Mammary epithelial cell (primary cell): ENCODE measurements around the gene BRMS1L.

Experiments used
- EZH2 ChIP-seq: IDR thresholded peaks from 2 replicates; pipeline ENCODE4 v1.6.1; 2012; ENCODE audit warnings: low read length, inconsistent platforms, borderline replicate concordance
- TF ChIP-seq, protein P1 (sequence below), 2 donors: IDR thresholded peaks in 1 of 2; conservative IDR thresholded peaks in 1 of 2; 2 replicates each; pipeline ENCODE4 v1.5.1; 2011 to 2012; ENCODE audit warnings: inconsistent platforms in 2 of 2, low read length in 2 of 2, mild to moderate bottlenecking in 2 of 2, control low read depth in 1 of 2, low read depth in 1 of 2; ENCODE audit not compliant: insufficient read depth in 1 of 2; ENCODE audit errors: extremely low read depth in 1 of 2

DNA sequence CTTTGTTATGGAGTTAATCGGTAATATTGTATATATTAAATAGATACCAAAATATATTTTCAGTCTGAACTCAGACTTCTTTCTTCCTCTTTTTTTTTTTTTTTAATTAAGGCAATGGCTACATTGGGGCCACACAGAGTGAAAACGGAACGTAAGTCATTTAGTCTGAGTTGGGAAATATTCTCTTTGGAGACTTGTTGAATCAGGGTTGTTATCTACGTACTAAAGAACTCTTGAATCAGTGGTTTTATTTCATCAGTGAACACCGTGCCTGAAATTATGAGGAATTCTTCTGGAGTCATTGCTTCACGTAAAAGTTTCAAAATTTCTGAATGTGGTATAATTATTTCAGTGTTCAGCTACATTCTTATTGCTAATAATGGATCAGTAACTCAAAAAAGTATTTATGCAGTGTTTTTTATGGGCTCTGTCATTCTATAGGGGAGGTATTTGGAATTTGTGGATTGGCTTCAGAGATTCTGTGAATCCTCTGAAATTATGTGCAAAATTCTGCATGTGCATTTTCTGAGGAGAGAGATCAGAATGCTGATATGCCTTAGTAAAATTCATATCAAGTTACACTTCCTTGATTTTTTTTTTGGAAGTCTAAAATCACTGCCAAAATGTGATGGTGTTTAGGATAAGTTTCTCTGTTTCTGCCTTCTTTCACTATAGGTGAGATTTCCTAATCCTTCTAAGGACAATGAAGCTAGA, 39.6 kb downstream of the BRMS1L start:
- TF ChIP-seq, protein P1, sequence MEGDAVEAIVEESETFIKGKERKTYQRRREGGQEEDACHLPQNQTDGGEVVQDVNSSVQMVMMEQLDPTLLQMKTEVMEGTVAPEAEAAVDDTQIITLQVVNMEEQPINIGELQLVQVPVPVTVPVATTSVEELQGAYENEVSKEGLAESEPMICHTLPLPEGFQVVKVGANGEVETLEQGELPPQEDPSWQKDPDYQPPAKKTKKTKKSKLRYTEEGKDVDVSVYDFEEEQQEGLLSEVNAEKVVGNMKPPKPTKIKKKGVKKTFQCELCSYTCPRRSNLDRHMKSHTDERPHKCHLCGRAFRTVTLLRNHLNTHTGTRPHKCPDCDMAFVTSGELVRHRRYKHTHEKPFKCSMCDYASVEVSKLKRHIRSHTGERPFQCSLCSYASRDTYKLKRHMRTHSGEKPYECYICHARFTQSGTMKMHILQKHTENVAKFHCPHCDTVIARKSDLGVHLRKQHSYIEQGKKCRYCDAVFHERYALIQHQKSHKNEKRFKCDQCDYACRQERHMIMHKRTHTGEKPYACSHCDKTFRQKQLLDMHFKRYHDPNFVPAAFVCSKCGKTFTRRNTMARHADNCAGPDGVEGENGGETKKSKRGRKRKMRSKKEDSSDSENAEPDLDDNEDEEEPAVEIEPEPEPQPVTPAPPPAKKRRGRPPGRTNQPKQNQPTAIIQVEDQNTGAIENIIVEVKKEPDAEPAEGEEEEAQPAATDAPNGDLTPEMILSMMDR (conservative IDR thresholded peaks at IDR 0.05 in 1 of 2, IDR thresholded peaks at IDR 0.05 in 1 of 2; ENCODE audit: extremely low read depth in 1 of 2, insufficient read depth in 1 of 2, low read depth in 1 of 2, low read length in 2 of 2), result no peak
- no peak for TF ChIP-seq EZH2
